Choroid plexus epithelial cell (primary cell): ENCODE results near the gene BFSP1.

Source experiments
- DNase-seq: peaks from one replicate; pipeline ENCODE4 v3.0.0-alpha.2; 2010; ENCODE audit warnings: low read depth
- H3K4me3 ChIP-seq: 2 replicates; pipeline ENCODE4 v1.5.1; 2011; ENCODE audit warnings: low read depth, mild to moderate bottlenecking, control low read depth, low read length, moderate library complexity
- CTCF ChIP-seq: conservative IDR thresholded peaks from 2 replicates; pipeline ENCODE4 v1.5.1; 2011; ENCODE audit warnings: low read depth, mild to moderate bottlenecking, control low read depth, inconsistent platforms, low read length, moderate library complexity

The BFSP1 gene

GRCh38 chr20:17523326-17523725, 7.9 kb downstream of the BFSP1 start:
- no peak for TF ChIP-seq CTCF
- H3K4me3 ChIP-seq, result no peak overlapping the region
- DNase-seq, result no peak

- no peak for DNase-seq
- H3K4me3 ChIP-seq, result no peak overlapping the region
- no peak for TF ChIP-seq CTCF
Observed at GRCh38 chr20:17522528-17522927, 8.7 kb downstream of the BFSP1 start.

- DNase-seq, result no peak
- TF ChIP-seq CTCF, result no peak
- no peak overlapping the region for H3K4me3 ChIP-seq
Observed at GRCh38 chr20:17520583-17520982, 10.6 kb downstream of the BFSP1 start.

GRCh38 chr20:17519606-17520285, 11.4 kb downstream of the BFSP1 start:
- TF ChIP-seq CTCF, result no peak
- no peak for DNase-seq

GRCh38 chr20:17518339-17519052, 12.7 kb downstream of the BFSP1 start:
- no peak for TF ChIP-seq CTCF
- no peak overlapping the region for H3K4me3 ChIP-seq
- DNase-seq, result no peak

More at GRCh38 chr20:17519606-17520285, 11.4 kb downstream of the BFSP1 start:
- no peak overlapping the region for H3K4me3 ChIP-seq

GRCh38 chr20:17515053-17515452, 16.1 kb downstream of the BFSP1 start:
- DNase-seq, result no peak
- TF ChIP-seq CTCF, result no peak
- H3K4me3 ChIP-seq, result no peak overlapping the region

GRCh38 chr20:17513939-17514338, 17.2 kb downstream of the BFSP1 start:
- no peak for DNase-seq
- H3K4me3 ChIP-seq, result no peak overlapping the region
- TF ChIP-seq CTCF, result no peak
